ENCODE results near the gene RASA4B.
"Not testable (repeated sequence)": the region's sequence is repeated elsewhere in the genome, so short reads cannot be mapped to it uniquely, and the experiment has no call there.

- not testable (repeated sequence) for TF ChIP-seq CTCF (conservative IDR thresholded peaks at IDR 0.05); EZH2 (IDR thresholded peaks at IDR 0.05; ENCODE audit: low read depth)
Observed at GRCh38 chr7:102484317-102484716, 33.3 kb downstream of the RASA4B start.
